ENCODE measurements around the gene C11orf21. TPM values are rescaled to one million over a fixed set of nuclear protein-coding genes. Genes with fewer than 3 reads are reported as not detected.
"Not testable (repeated sequence)": the region's sequence is repeated elsewhere in the genome, so short reads cannot be mapped to it uniquely, and the experiment has no call there.

C11orf21 gene
- total RNA-seq, 1 donor from 2014 or later, result 0.16 TPM

- peaks cover 64% of the 10 kb centered on the region for H3K27me3 Mint-ChIP-seq (ENCODE audit: unreplicated experiment)
- TF ChIP-seq CTCF (IDR thresholded peaks at IDR 0.05), result no peak
- no peak overlapping the region for H3K4me3 Mint-ChIP-seq (ENCODE audit: unreplicated experiment)
- no peak overlapping the region for H3K27ac Mint-ChIP-seq (ENCODE audit: unreplicated experiment)
- H3K9me3 Mint-ChIP-seq (ENCODE audit: unreplicated experiment), result peaks cover 14% of the 10 kb centered on the region
- DNase-seq (ENCODE audit: extremely low spot score, unreplicated experiment), result peak; percentile 75
- peaks cover 3% of the 10 kb centered on the region for H3K4me1 Mint-ChIP-seq (ENCODE audit: unreplicated experiment)
- no peaks in the 10 kb centered on the region for H3K36me3 Mint-ChIP-seq (ENCODE audit: unreplicated experiment)
These were observed 14.6 kb downstream of the C11orf21 start for GRCh38 chr11:2287091-2287490.

- not testable (repeated sequence) for H3K36me3 Mint-ChIP-seq (ENCODE audit: unreplicated experiment); DNase-seq (ENCODE audit: extremely low spot score, unreplicated experiment); H3K4me1 Mint-ChIP-seq (ENCODE audit: unreplicated experiment); H3K4me3 Mint-ChIP-seq (ENCODE audit: unreplicated experiment); H3K27ac Mint-ChIP-seq (ENCODE audit: unreplicated experiment)
- peaks cover 17% of the 10 kb centered on the region for H3K9me3 Mint-ChIP-seq (ENCODE audit: unreplicated experiment)
- peaks cover 71% of the 10 kb centered on the region for H3K27me3 Mint-ChIP-seq (ENCODE audit: unreplicated experiment)
These were observed 15.4 kb downstream of the C11orf21 start for GRCh38 chr11:2286350-2286749.

GRCh38 chr11:2280208-2280607 lies 21.5 kb downstream of the C11orf21 start:
- H3K27me3 Mint-ChIP-seq (ENCODE audit: unreplicated experiment), result peaks cover 82% of the 10 kb centered on the region
- H3K4me1 Mint-ChIP-seq (ENCODE audit: unreplicated experiment), result peaks cover 6% of the 10 kb centered on the region
- H3K9me3 Mint-ChIP-seq (ENCODE audit: unreplicated experiment), result peaks cover 27% of the 10 kb centered on the region
- TF ChIP-seq CTCF (IDR thresholded peaks at IDR 0.05), result no peak
- no peak overlapping the region for H3K4me3 Mint-ChIP-seq (ENCODE audit: unreplicated experiment)
- DNase-seq (ENCODE audit: extremely low spot score, unreplicated experiment), result no peak
- no peaks in the 10 kb centered on the region for H3K36me3 Mint-ChIP-seq (ENCODE audit: unreplicated experiment)
- no peak overlapping the region for H3K27ac Mint-ChIP-seq (ENCODE audit: unreplicated experiment)

- Mint-ChIP-seq H3K27me3 (ENCODE audit: unreplicated experiment) (peaks cover 82% of the 10 kb centered on the region), H3K27ac (ENCODE audit: unreplicated experiment) (no peak overlapping the region)
These were observed 23.7 kb downstream of the C11orf21 start for GRCh38 chr11:2277933-2278523.

GRCh38 chr11:2277008-2277346 lies 24.7 kb downstream of the C11orf21 start:
- H3K27ac Mint-ChIP-seq (ENCODE audit: unreplicated experiment), result no peak overlapping the region
- H3K9me3 Mint-ChIP-seq (ENCODE audit: unreplicated experiment), result peaks cover 12% of the 10 kb centered on the region
- H3K27me3 Mint-ChIP-seq (ENCODE audit: unreplicated experiment), result peaks cover 82% of the 10 kb centered on the region
- peaks cover 12% of the 10 kb centered on the region for H3K4me1 Mint-ChIP-seq (ENCODE audit: unreplicated experiment)
- H3K4me3 Mint-ChIP-seq (ENCODE audit: unreplicated experiment), result no peak overlapping the region
- no peak for TF ChIP-seq CTCF (IDR thresholded peaks at IDR 0.05)
- peak; percentile 73 for DNase-seq (ENCODE audit: extremely low spot score, unreplicated experiment)
- H3K36me3 Mint-ChIP-seq (ENCODE audit: unreplicated experiment), result no peaks in the 10 kb centered on the region

More at GRCh38 chr11:2277933-2278523, 23.7 kb downstream of the C11orf21 start:
- TF ChIP-seq CTCF (IDR thresholded peaks at IDR 0.05), result no peak
- H3K4me1 Mint-ChIP-seq (ENCODE audit: unreplicated experiment), result peaks cover 12% of the 10 kb centered on the region
- H3K4me3 Mint-ChIP-seq (ENCODE audit: unreplicated experiment), result no peak overlapping the region
- H3K9me3 Mint-ChIP-seq (ENCODE audit: unreplicated experiment), result peaks cover 22% of the 10 kb centered on the region
- H3K36me3 Mint-ChIP-seq (ENCODE audit: unreplicated experiment), result no peaks in the 10 kb centered on the region
- no peak for DNase-seq (ENCODE audit: extremely low spot score, unreplicated experiment)

All from osteocyte (in vitro differentiated cells).